Lower lobe of right lung (tissue), 2 donors: ENCODE measurements around the gene ITGA11. TPM values are rescaled to one million over a fixed set of nuclear protein-coding genes. Genes with fewer than 3 reads are reported as not detected.

ENCODE experiments used
- ATAC-seq, 2 donors: fragments of 200-7000 bp; cut with Tn5 transposase; one replicate each; pipeline ENCODE4 v1.9.1; 2020 to 2022; ENCODE audit warnings: mild to moderate bottlenecking in 2 of 2, moderate library complexity in 2 of 2
- DNase-seq: peaks from one replicate; pipeline ENCODE4 v3.0.0-alpha.2; 2020
- H3K27ac ChIP-seq: fragments of 200-600 bp; one replicate; pipeline ENCODE4 v1.8.0; 2022
- H3K27me3 ChIP-seq: fragments of 200-600 bp; one replicate; pipeline ENCODE4 v1.8.0; 2022; ENCODE audit warnings: low read depth
- H3K36me3 ChIP-seq: fragments of 200-600 bp; one replicate; pipeline ENCODE4 v1.8.0; 2022; ENCODE audit warnings: mild to moderate bottlenecking
- H3K4me1 ChIP-seq: fragments of 200-600 bp; one replicate; pipeline ENCODE4 v1.8.0; 2022
- H3K4me3 ChIP-seq: fragments of 200-600 bp; one replicate; pipeline ENCODE4 v1.8.0; 2022; ENCODE audit warnings: mild to moderate bottlenecking
- H3K9me3 ChIP-seq: fragments of 200-600 bp; one replicate; pipeline ENCODE4 v1.8.0; 2022
- intact Hi-C: fragments of 100-400 bp; cut with DNase I; formaldehyde crosslinking; loops from one replicate; pipeline ENCODE4 v1.11.0; 2022
- total RNA-seq: library from RNA; stranded (reverse); fragmentation: NEBNext Ultra II Directional; extraction: Animal tissue kit (Norgen Biotek cat#: 25700); gene quantifications from one replicate; pipeline ENCODE4 v1.2.1, GENCODE V29; 2021
- TF ChIP-seq, protein P1 (sequence below): fragments of 200-600 bp; IDR thresholded peaks from one replicate; pipeline ENCODE4 v1.8.0; 2022; ENCODE audit warnings: antibody characterized with exemption, mild to moderate bottlenecking
- donor health status: DM: no; HTN: yes; CAD: no; lungs with severe emphysema.

The ITGA11 gene
- total RNA-seq, 1 donor from 2014 or later: 2.7 TPM

DNA sequence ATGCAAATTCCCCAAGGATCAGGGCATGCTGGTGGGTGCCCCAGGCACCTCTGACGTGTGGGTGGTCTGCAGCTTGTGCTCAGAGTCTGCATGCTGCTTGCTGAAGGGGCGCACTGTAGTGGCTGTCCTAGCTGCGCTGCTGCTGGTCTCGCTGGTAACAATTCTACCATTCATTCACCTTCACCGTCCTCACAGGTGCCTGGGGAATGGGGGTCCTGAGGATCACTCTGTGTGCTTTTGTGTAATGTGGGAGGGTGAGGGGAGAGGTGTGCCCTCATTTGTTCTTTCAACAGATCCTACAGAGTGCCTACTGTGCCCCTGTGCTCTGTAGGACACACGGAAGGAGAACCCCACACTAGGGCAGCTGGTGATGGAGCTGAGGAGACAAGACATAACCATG lies 2.1 kb upstream of the ITGA11 start:
- no peak overlapping the region for H3K27ac ChIP-seq
- DNase-seq: no peak

DNA sequence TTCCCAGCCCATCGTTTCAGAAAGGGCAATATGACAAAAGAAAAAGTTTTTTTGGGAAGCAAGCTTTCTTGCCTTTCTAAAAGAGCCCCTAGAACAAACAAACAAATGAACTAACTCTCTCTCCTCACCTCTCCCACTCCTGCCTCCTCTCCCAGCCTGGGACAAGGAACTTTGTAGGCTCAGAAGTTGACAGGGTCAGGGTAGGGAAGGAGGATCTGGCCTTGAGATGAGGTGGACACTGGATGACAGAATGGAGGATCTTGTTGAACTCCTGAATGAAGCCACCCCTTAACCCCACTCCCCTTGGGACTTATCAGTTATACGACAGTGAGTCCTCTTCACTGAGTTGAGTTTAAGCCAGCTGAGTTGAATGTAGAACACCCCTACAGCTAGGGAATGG lies 1.6 kb upstream of the ITGA11 start:
- Histone ChIP-seq H3K27me3 (peaks cover 54% of the 10 kb centered on the region), H3K9me3 (no peaks in the 10 kb centered on the region), H3K4me3 (no peak overlapping the region), H3K4me1 (peaks cover 10% of the 10 kb centered on the region), H3K27ac (no peak overlapping the region), H3K36me3 (no peaks in the 10 kb centered on the region)
- intact Hi-C loops: no loop called here
- ATAC-seq (no peak), DNase-seq (no peak)
- TF ChIP-seq, protein P1, sequence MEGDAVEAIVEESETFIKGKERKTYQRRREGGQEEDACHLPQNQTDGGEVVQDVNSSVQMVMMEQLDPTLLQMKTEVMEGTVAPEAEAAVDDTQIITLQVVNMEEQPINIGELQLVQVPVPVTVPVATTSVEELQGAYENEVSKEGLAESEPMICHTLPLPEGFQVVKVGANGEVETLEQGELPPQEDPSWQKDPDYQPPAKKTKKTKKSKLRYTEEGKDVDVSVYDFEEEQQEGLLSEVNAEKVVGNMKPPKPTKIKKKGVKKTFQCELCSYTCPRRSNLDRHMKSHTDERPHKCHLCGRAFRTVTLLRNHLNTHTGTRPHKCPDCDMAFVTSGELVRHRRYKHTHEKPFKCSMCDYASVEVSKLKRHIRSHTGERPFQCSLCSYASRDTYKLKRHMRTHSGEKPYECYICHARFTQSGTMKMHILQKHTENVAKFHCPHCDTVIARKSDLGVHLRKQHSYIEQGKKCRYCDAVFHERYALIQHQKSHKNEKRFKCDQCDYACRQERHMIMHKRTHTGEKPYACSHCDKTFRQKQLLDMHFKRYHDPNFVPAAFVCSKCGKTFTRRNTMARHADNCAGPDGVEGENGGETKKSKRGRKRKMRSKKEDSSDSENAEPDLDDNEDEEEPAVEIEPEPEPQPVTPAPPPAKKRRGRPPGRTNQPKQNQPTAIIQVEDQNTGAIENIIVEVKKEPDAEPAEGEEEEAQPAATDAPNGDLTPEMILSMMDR: no peak

More for the DNA sequence above, 2.1 kb upstream of the ITGA11 start:
- Histone ChIP-seq H3K27me3 (peaks cover 55% of the 10 kb centered on the region), H3K36me3 (no peaks in the 10 kb centered on the region), H3K9me3 (no peaks in the 10 kb centered on the region), H3K4me3 (no peak overlapping the region), H3K4me1 (peaks cover 10% of the 10 kb centered on the region)
- ATAC-seq: no peak
- intact Hi-C loops: no loop called here
- TF ChIP-seq, protein P1: no peak

DNA sequence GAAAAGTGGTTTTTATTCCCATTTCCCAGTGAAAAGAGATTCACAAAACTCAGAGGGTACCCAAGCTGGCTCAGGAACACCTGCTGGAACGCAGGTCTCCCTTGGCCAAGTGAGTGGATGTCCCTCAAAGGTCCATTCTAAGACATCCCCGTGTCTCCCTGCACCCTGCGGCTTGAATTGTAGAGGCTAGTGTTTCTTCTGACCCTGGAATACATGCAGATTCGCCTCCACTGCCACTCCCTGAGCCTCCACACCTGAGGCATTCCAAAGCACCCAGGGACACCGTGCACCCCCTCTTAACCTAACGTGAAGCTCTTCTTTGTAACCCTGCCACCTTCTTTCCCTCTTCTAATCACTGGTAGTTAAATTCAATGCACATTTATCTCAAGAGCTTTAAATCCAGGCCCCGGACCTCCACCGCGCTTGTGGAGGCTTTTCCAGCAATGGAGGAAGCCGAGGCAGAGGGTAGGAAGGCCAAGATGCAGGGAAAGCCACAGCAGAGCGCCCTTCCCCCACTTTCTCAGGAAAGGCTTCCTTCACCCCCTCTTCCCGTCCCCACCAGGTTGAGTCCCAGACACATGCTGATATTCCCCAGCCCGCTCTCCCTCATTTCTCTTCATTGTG lies 590 bp upstream of the ITGA11 start:
- H3K4me3 ChIP-seq: peak overlapping the region; percentile 52
- H3K27me3 ChIP-seq: peaks cover 44% of the 10 kb centered on the region
- no peak overlapping the region for H3K27ac ChIP-seq
- intact Hi-C loops: no loop called here
- no peak for ATAC-seq
- DNase-seq: no peak
- TF ChIP-seq, protein P1: no peak
- H3K4me1 ChIP-seq: peaks cover 10% of the 10 kb centered on the region
- no peaks in the 10 kb centered on the region for H3K9me3 ChIP-seq
- H3K36me3 ChIP-seq: no peaks in the 10 kb centered on the region

DNA sequence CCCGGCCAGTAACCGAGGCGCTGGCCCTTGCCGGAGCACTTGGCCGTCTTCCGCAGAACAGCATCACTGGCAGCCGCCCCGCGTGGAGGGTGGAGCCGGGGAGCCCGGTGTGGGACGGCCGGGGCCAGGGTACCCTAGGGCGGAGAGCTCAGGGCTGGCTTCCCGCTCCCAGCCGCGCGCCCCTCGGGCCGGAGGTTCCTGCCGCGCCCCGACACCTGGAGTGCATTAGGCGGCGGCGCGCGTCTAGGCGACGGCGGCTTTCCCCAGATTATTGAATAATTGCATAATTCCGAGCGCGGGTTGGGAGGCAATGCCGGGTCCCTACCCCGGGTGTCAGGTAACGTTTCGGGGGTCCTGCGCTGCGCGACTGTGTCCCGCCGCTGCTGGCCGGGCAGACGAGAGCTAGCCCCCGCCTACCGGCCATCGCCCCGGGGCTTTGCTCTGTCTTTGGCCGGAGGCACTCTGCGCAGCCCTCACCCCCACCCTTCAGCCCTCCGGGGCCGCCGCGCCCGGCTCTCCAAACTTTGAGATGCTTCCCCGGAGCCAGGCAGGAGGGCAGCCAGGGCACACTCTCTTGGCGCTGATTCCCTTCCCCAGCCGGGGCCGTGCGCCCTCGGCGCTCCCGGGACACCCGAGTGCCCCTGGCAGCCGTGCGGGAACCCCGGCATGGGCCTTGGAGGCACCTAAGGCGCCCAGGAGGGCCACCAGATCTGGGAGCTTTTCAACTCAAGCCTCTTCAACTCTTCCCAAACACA lies 749 bp downstream of the ITGA11 start:
- Histone ChIP-seq H3K27me3 (peaks cover 35% of the 10 kb centered on the region), H3K36me3 (no peaks in the 10 kb centered on the region), H3K9me3 (no peaks in the 10 kb centered on the region), H3K4me3 (peak overlapping the region; percentile 52), H3K27ac (peak overlapping the region; percentile 18), H3K4me1 (peaks cover 10% of the 10 kb centered on the region)
- ATAC-seq (peak; percentile 24 to 55), DNase-seq (no peak)
- TF ChIP-seq, protein P1: no peak
- intact Hi-C loops: no loop called here

DNA sequence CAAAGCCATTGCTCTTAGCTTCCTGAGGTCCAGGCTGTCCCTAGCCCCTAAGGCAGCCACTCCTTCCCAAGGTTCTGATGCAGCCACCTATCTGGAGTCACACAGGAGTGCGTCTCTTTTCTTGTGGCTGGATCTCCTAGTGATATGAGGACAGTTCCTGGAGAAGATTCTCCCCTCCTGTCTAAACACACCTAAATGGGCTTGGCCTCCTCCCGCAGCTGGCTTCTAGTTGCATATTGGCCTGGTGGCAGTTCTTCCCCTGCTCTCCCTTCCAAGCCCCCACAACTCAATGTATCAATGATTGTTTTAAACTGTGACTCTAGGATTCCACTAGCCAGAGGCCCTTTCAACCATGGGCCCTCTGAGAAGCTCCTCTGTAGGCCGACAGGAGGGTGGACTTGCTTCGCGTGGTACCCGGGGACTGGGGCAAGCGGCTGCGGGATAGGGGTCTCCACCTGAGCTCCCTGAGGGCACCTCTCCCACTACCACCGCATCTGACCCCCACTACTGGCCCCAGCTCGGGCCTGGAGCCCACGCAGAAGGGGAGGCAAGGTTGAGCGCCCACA lies 1.4 kb downstream of the ITGA11 start:
- peaks cover 35% of the 10 kb centered on the region for H3K27me3 ChIP-seq
- H3K4me1 ChIP-seq: peaks cover 10% of the 10 kb centered on the region
- DNase-seq (no peak), ATAC-seq (no peak)
- peak overlapping the region; percentile 18 for H3K27ac ChIP-seq
- peak overlapping the region; percentile 52 for H3K4me3 ChIP-seq
- no peaks in the 10 kb centered on the region for H3K9me3 ChIP-seq
- intact Hi-C loops: no loop called here
- TF ChIP-seq, protein P1: no peak
- H3K36me3 ChIP-seq: no peaks in the 10 kb centered on the region
